Effector memory CD4-positive, alpha-beta T cell (primary cell): ENCODE measurements around the gene NHP2.
A peak's percentile ranks its signal among the peaks of the same experiment; 100 is the strongest.
"Not testable (repeated sequence)": the region's sequence is repeated elsewhere in the genome, so short reads cannot be mapped to it uniquely, and the experiment has no call there.

Experiments used
- DNase-seq, 3 donors: peaks; one replicate each; pipeline ENCODE4 v3.0.0-alpha.2; 2020
- H3K27ac ChIP-seq: 2 replicates; pipeline ENCODE4 v1.7.0; 2013; ENCODE audit warnings: mild to moderate bottlenecking, low read length, moderate library complexity; ENCODE audit not compliant: insufficient read depth, poor library complexity, severe bottlenecking
- H3K27me3 ChIP-seq: replicated peaks from 2 replicates; pipeline ENCODE4 v1.7.0; 2013; ENCODE audit warnings: mild to moderate bottlenecking, low read length; ENCODE audit not compliant: insufficient read depth, control insufficient read depth, poor library complexity, severe bottlenecking
- H3K36me3 ChIP-seq: 2 replicates; pipeline ENCODE4 v1.7.0; 2013; ENCODE audit warnings: mild to moderate bottlenecking, low read length, moderate library complexity; ENCODE audit not compliant: control insufficient read depth, insufficient read depth
- H3K4me1 ChIP-seq: 2 replicates; pipeline ENCODE4 v1.7.0; 2013; ENCODE audit warnings: low read length, mild to moderate bottlenecking; ENCODE audit not compliant: control insufficient read depth, insufficient read depth, poor library complexity, severe bottlenecking
- H3K4me3 ChIP-seq: 2 replicates; pipeline ENCODE4 v1.7.0; 2013; ENCODE audit warnings: low read length, low read depth, mild to moderate bottlenecking; ENCODE audit not compliant: insufficient read depth, poor library complexity, severe bottlenecking
- H3K9me3 ChIP-seq: 2 replicates; pipeline ENCODE4 v1.7.0; 2013; ENCODE audit warnings: mild to moderate bottlenecking, low read length, moderate library complexity; ENCODE audit not compliant: control insufficient read depth

NHP2 gene

DNA sequence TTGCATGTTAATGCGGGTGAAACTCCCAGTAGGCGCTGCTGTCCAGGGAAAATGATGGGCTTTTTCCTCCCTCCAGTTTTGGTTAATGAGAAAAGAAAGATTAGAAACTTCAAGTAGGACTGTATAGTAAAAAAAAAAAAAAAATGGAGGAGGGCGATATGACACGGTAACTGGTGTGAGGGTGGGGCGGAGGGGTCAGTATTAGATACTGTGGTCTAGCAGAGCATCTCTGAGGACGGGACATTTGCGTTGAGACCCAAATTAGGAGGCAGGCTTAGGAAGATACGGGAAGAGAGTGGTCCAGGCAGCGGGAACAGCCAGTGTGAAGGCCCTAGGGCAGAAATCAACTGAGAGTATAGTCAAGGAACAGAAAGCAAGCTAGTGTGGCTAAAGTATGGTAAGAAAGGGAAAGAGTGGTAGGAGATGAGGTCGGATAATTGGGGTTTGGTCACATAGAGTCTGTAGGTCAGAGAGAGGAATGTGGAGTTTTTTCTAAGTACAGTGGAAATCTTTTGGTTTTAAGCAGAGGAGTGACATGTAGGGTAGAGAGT, 22.2 kb downstream of the NHP2 start:
- no peaks in the 10 kb centered on the region for H3K9me3 ChIP-seq
- peak overlapping the region; percentile 78 for H3K27ac ChIP-seq
- peaks cover 3% of the 10 kb centered on the region for H3K36me3 ChIP-seq
- H3K4me3 ChIP-seq, result peak overlapping the region; percentile 78
- no peaks in the 10 kb centered on the region for H3K27me3 ChIP-seq
- peaks cover 4% of the 10 kb centered on the region for H3K4me1 ChIP-seq
- DNase-seq, result no peak

DNA sequence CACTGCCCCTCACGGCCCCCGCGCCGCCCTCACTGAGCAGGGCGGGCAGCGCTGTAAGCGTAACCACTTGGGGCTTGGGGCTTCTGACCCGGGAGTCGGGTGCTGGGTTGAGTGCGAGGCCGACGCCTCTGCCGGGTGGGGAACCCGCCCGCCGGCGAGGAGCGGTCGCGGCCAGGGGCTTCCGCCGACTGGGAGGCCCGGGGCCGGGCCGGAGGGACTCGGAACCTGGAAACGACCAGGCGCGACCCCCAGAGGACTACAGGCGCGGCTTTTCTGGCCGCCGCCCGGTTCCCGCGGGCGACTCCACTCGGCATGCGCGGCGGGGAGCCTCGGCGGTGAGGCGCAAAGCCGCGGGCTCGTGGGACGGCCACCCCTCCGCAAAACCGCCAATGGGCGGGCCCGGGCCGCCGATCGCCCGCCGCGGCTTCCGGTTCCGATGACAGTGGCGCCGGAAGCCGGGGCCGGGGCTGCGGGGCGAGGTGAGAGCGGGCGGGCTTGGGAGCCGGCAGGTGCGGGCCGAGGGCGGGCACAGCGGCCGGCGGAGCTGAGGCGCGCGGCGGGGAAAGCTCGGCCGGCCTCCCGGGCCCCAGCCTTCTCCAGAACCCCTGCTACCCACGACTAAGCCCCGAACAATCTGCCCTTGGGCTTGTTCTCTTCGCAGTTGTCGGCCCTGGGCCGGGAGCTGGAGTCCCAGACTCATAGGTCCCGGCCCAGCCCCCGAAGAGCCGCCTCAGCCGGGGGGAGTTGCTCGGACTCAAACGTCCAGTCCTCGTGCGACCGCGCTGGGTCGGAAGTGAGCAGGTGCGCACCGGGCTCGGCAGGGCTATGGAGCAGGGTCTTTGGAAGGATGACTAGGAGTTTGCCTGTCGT, 22.9 kb downstream of the NHP2 start, which contains the start of gene RMND5B:
Gene RMND5B (plus strand): TSS at position 439 of the 870 bp plus-strand sequence. CDS start 7,106 bp downstream, outside the sequence.
- no peaks in the 10 kb centered on the region for H3K9me3 ChIP-seq
- H3K4me1 ChIP-seq, result peaks cover 4% of the 10 kb centered on the region
- peak within 1 kb of the TSS; percentile 78 for H3K4me3 ChIP-seq
- peak; percentile 65 to 74 (median 71) for DNase-seq
- peaks cover 2% of the 10 kb centered on the region for H3K36me3 ChIP-seq
- peak within 1 kb of the TSS; percentile 78 for H3K27ac ChIP-seq
- no peaks in the 10 kb centered on the region for H3K27me3 ChIP-seq

DNA sequence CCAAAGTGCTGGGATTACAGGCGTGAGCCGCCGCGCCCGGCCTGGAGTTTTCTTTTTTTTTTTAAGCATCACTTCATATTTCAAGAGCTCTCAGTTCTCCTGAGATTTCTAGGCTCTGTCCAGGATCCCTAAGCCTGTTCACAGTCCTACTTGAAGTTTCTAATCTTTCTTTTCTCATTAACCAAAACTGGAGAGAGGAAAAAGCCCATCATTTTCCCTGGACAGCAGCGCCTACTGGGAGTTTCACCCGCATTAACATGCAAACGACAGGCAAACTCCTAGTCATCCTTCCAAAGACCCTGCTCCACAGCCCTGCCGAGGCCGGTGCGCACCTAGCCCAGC, 23.5 kb downstream of the NHP2 start:
- H3K4me1 ChIP-seq, result not testable (repeated sequence)
- H3K4me3 ChIP-seq, result peak overlapping the region; percentile 78
- H3K27ac ChIP-seq, result peak overlapping the region; percentile 78

DNA sequence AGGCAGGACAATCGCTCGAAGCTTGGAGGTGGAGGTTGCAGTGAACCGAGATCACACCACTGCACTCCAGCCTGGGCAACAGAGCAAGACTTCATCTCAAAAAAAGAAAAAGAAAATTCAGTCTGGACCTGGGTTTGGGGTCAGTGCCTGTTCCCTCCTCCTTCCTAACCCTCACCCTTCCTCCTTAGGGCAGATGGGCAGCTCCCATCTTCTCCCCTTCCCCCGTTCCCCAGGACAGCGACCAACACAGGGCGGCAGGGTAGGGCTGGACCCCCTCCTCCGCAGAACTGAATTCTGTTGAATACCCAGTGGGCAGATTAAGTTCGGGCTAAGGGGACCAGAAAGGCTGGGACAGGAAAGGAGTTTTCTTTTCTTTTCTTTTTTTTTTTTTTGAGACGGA, 24.4 kb downstream of the NHP2 start:
- Histone ChIP-seq H3K27ac (no peak overlapping the region), H3K36me3 (no peaks in the 10 kb centered on the region), H3K4me3 (no peak overlapping the region), H3K9me3 (no peaks in the 10 kb centered on the region), H3K27me3 (no peaks in the 10 kb centered on the region), H3K4me1 (peaks cover 4% of the 10 kb centered on the region)
- DNase-seq, result no peak

More for the DNA sequence above, 23.5 kb downstream of the NHP2 start:
- not testable (repeated sequence) for H3K9me3 ChIP-seq, H3K36me3 ChIP-seq, H3K27me3 ChIP-seq, DNase-seq

DNA sequence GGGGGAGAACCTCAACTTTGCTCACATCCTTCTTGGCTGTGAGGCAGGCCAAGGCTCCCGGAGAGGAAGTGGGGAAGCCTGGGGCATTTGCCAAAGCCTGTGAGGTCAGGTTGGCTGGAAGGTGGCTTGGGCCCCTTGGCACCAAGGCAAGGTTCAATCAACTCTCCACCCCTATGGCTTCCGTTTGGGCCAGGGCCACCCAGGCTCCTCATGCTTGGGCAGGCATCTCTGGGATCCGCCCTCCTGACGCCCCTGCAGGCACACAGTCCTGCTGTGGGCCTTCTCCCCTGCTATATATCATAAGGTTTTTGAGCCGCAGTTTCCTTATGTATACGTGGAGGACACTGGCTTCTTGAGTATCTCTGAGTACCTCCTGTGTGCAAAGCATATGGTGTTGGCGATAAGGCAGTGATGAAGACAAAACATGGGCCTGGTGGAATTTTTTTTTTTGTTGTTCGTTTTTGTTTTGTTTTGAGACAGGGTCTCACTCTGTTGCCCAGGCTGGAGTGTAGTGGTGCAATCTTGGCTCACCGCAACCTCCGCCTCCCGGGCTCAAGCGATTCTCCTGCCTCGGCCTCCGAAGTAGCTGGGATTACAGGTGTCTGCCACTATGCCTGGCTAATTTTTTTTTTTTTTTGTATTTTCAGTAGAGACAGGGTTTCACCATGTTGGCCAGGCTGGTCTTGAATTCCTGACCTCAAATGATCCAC, 26.2 kb downstream of the NHP2 start:
- not testable (repeated sequence) for H3K9me3 ChIP-seq, H3K27me3 ChIP-seq, DNase-seq, H3K36me3 ChIP-seq, H3K4me1 ChIP-seq, H3K4me3 ChIP-seq, H3K27ac ChIP-seq

DNA sequence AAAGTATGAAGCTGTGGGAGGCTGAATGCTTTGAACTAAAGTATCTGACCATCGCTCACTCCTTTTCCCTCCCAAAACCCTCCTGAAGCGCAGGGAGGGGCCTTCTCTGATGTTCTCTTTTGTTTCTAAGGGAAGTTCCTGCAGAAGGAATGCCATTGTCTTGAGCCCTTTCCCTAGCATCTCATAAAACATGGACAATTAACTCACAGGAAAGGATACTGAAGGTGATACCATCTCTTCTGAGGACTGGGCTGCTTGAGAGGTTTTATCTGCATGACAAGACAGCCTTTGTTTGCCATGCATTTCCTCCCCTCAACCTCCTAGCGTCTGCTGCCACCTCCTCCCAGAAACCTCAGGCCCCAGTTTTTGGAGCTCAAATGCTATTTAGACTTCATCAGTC, 27.1 kb downstream of the NHP2 start:
- Histone ChIP-seq H3K36me3 (no peaks in the 10 kb centered on the region), H3K4me1 (peaks cover 2% of the 10 kb centered on the region), H3K27ac (no peak overlapping the region), H3K4me3 (no peak overlapping the region), H3K9me3 (no peaks in the 10 kb centered on the region), H3K27me3 (no peaks in the 10 kb centered on the region)
- no peak for DNase-seq

DNA sequence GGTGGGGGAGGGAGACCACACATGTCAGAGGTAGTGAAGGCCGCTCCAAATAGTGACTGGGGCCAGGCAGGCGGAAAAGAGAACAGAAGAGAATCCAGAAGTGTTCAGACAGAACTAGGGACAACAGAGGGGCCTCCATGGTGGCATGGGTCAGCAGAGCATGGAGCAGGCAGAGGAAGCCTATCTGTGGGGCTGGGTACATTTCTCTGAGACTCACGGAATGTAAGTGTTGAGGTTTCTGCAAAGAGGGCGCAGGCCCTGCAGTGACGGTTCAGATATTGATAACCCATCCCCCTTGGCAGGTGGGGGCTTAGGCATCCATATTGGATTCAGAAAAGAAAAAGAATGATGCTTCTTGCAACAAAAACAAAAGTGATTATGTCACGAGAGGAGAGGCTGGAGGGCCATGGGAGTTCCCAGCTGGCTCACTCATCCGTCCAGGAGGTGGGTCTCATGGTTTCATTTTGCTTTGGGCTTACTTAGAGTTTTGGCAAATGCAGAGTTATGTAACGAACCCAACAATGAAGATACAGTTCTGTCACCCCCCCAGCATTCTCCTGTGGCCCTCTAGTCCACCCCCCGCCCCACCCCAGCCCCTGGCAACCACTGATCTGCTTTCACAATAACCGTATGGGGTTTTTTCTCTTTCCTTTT, 28.3 kb downstream of the NHP2 start:
- Histone ChIP-seq H3K9me3 (no peaks in the 10 kb centered on the region), H3K36me3 (no peaks in the 10 kb centered on the region), H3K4me3 (no peak overlapping the region), H3K27me3 (no peaks in the 10 kb centered on the region), H3K4me1 (peaks cover 12% of the 10 kb centered on the region), H3K27ac (no peak overlapping the region)
- no peak for DNase-seq

DNA sequence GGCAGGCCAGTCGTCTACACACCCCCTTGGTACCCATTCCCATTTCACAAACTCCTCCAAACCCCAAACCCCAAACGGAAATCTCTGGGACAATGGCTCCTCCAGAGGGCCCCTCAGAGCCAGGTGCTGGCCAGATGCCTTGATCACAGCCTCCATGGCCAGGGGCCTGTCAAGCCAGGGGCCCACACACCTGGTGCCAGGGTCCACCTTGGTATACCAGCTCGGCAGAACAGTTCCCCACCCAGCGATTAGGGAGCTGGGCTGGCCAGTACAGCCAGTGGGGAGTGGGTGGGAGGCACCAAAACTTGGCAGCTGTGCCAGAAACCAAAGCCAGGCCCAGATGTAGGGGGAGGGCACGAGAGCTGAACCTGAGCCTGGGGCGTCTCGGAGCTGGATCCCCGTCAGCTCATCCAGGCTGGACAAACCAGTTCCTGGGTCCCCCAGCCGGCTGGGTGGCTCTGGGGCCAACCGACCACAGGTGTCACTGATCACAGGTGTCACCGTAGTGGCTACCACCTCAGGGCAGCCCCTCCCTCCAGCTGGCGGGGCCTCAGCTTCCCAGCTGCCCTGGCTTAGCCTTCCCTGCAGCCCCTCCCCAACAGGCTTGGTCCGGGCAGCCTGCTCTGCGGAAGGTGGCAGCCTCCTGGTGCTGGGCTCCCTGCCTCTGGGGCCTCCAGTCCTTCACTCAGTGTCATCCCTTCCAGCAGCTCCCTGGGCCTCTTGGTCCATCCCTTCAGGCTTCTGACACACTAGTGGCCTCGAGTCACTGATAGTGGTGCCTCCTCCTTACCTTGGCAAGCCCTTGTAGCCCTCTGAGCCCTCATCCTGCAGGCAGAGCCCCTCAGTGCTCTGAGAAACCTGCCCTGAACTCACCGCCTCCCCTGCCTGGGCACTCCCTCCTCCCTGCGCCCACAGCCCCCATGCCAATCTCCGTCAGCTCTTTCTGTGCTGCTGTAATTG, 29.4 kb downstream of the NHP2 start:
- peaks cover 12% of the 10 kb centered on the region for H3K4me1 ChIP-seq
- H3K27ac ChIP-seq, result no peak overlapping the region

More for the DNA sequence above, 29.4 kb downstream of the NHP2 start:
- H3K9me3 ChIP-seq, result no peaks in the 10 kb centered on the region
- no peak overlapping the region for H3K4me3 ChIP-seq
- DNase-seq, result no peak
- no peaks in the 10 kb centered on the region for H3K27me3 ChIP-seq
- H3K36me3 ChIP-seq, result no peaks in the 10 kb centered on the region
